Endothelial cell of umbilical vein (primary cell): ENCODE results near the gene FANCL. TPM values are rescaled to one million over a fixed set of nuclear protein-coding genes. Genes with fewer than 3 reads are reported as not detected.
"Not testable (repeated sequence)": the region's sequence is repeated elsewhere in the genome, so short reads cannot be mapped to it uniquely, and the experiment has no call there.

Experiments
- BruUV-seq: library from RNA; stranded (reverse); fragments of 400-500 nt; replicated peaks from 2 replicates; lab custom pipeline; 2021; lab: Mats Ljungman, UMichigan
- CTCF ChIA-PET: fragments of 300-600, 350-600 bp; sonication (Branson Sonifier 250); formaldehyde crosslinking; loops from one replicate; lab custom pipeline; 2021; ENCODE audit warnings: antibody characterized with exemption, inconsistent platforms; lab: Charles Lee
- POLR2A ChIA-PET: fragments of 300-600, 350-600 bp; sonication (Branson Sonifier 250); formaldehyde crosslinking; loops from one replicate; lab custom pipeline; 2021; ENCODE audit warnings: antibody characterized with exemption, inconsistent platforms; lab: Charles Lee
- DNase-seq: peaks from one replicate; pipeline ENCODE4 v3.0.0-alpha.2; 2011; ENCODE audit warnings: low read depth, low spot score
- FAIRE-seq: peaks from 2 replicates; lab custom pipeline; 2011; peaks lifted over from hg19 to GRCh38; lab: Jason Lieb, UNC
- H2AFZ ChIP-seq: 2 replicates; pipeline ENCODE4 v1.6.0; 2012; ENCODE audit warnings: low read depth, low read length, control low read depth, inconsistent platforms
- H3K27ac ChIP-seq: 2 replicates; pipeline ENCODE4 v1.5.1; 2011; ENCODE audit warnings: low read depth, mild to moderate bottlenecking, control low read depth, low read length, moderate library complexity; ENCODE audit not compliant: insufficient read depth
- H3K27me3 ChIP-seq, 2 experiments: 2 replicates each; pipeline versions ENCODE4 v1.6.0 to v1.6.1; 2011; ENCODE audit warnings: low read length in 2 of 2, mixed read lengths in 1 of 2; ENCODE audit not compliant: control insufficient read depth in 2 of 2, insufficient read depth in 2 of 2
- H3K36me3 ChIP-seq, 2 experiments: 2 replicates in 1 of 2; 3 replicates in 1 of 2; pipeline ENCODE4 v1.5.1; 2011; ENCODE audit warnings: low read length in 2 of 2, mild to moderate bottlenecking in 1 of 2, moderate library complexity in 1 of 2; ENCODE audit not compliant: control insufficient read depth in 2 of 2, insufficient read depth in 2 of 2; ENCODE audit errors: extremely low read depth in 1 of 2
- H3K4me1 ChIP-seq: 3 replicates; pipeline ENCODE4 v1.5.1; 2011; ENCODE audit warnings: mild to moderate bottlenecking, low read length; ENCODE audit not compliant: control insufficient read depth, insufficient read depth; ENCODE audit errors: extremely low read depth
- H3K4me2 ChIP-seq: 2 replicates; pipeline ENCODE4 v1.6.1; 2011; ENCODE audit warnings: low read length, control low read depth, mixed read lengths; ENCODE audit not compliant: insufficient read depth
- H3K4me3 ChIP-seq, 3 experiments: fragments of 200-600 bp in 1 of 3; sonication (generic), shearing (Covaris generic) in 1 of 3; replicated peaks in 1 of 3; 2 replicates each; pipeline ENCODE4 v1.5.1; 2011 to 2016; ENCODE audit warnings: control low read depth in 3 of 3, low read length in 3 of 3, mild to moderate bottlenecking in 2 of 3, inconsistent platforms in 1 of 3, low read depth in 1 of 3, moderate library complexity in 1 of 3; ENCODE audit not compliant: insufficient read depth in 1 of 3
- H3K79me2 ChIP-seq: 2 replicates; pipeline ENCODE4 v1.6.0; 2012; ENCODE audit warnings: low read length, inconsistent platforms; ENCODE audit not compliant: control insufficient read depth, insufficient read depth
- H3K9ac ChIP-seq: replicated peaks from 2 replicates; pipeline ENCODE3; 2011; ENCODE audit warnings: low read length, control low read depth; ENCODE audit not compliant: insufficient read depth; ENCODE audit errors: extremely low read depth
- H3K9me1 ChIP-seq: replicated peaks from 3 replicates; pipeline ENCODE4 v1.6.0; 2011; ENCODE audit warnings: mild to moderate bottlenecking, low read length; ENCODE audit not compliant: control insufficient read depth, insufficient read depth; ENCODE audit errors: extremely low read depth
- H3K9me3 ChIP-seq: replicated peaks from 2 replicates; pipeline ENCODE4 v1.5.1; 2012; ENCODE audit warnings: low read length, inconsistent platforms; ENCODE audit not compliant: control insufficient read depth, insufficient read depth
- H4K20me1 ChIP-seq: replicated peaks from 2 replicates; pipeline ENCODE3; 2011; ENCODE audit warnings: mild to moderate bottlenecking, low read length; ENCODE audit not compliant: control insufficient read depth, insufficient read depth; ENCODE audit errors: extremely low read depth
- CTCF ChIP-seq, 2 donors: IDR thresholded peaks; 1 replicate in 1 of 2; 2 replicates in 1 of 2; pipeline ENCODE4 v1.5.1; 2011; ENCODE audit warnings: low read length in 2 of 2, mild to moderate bottlenecking in 2 of 2, moderate library complexity in 2 of 2, control low read depth in 1 of 2, inconsistent platforms in 1 of 2, low read depth in 1 of 2; ENCODE audit not compliant: insufficient read depth in 1 of 2; ENCODE audit errors: extremely low read depth in 1 of 2
- EZH2 ChIP-seq: IDR thresholded peaks from 2 replicates; pipeline ENCODE4 v1.6.1; 2012; ENCODE audit warnings: borderline replicate concordance, low read depth, mild to moderate bottlenecking, moderate library complexity, low read length, inconsistent platforms; ENCODE audit not compliant: severe bottlenecking
- FOS ChIP-seq: IDR thresholded peaks from 2 replicates; pipeline ENCODE4 v1.6.1; 2011; ENCODE audit warnings: mild to moderate bottlenecking, low read length, moderate library complexity, borderline replicate concordance; ENCODE audit not compliant: insufficient read depth
- GATA2 ChIP-seq: IDR thresholded peaks from 2 replicates; pipeline ENCODE4 v1.7.0; 2011; ENCODE audit warnings: low read depth, mild to moderate bottlenecking, moderate library complexity, mixed read lengths, low read length; ENCODE audit not compliant: insufficient read length, insufficient read depth
- JUN ChIP-seq: IDR thresholded peaks from 2 replicates; pipeline ENCODE4 v1.6.1; 2011; ENCODE audit warnings: borderline replicate concordance, low read depth; ENCODE audit not compliant: insufficient read length, insufficient read depth
- MAX ChIP-seq: IDR thresholded peaks from 2 replicates; pipeline ENCODE4 v1.6.1; 2011; ENCODE audit not compliant: insufficient read depth, insufficient read length
- MYC ChIP-seq: IDR thresholded peaks from one replicate; pipeline ENCODE4 v1.6.1; 2011; ENCODE audit warnings: mild to moderate bottlenecking, low read depth, low read length
- POLR2A ChIP-seq: IDR thresholded peaks from 2 replicates; pipeline ENCODE4 v1.6.1; 2012; ENCODE audit warnings: low read depth, mild to moderate bottlenecking, control low read depth, low read length
- POLR2AphosphoS5 ChIP-seq: IDR thresholded peaks from 2 replicates; pipeline ENCODE4 v1.6.1; 2012; ENCODE audit warnings: low read depth, mild to moderate bottlenecking, control low read depth, low read length, moderate library complexity; ENCODE audit not compliant: insufficient read depth
- dilution Hi-C: fragments of 300-500 bp; cut with MboI; formaldehyde crosslinking; loops from one replicate; pipeline ENCODE4 v1.15.0; 2019; ENCODE audit warnings: low sequenced_read_pairs; ENCODE audit not compliant: extremely low pct_ligation_motif_present
- intact Hi-C: fragments of 100-400 bp; cut with micrococcal nuclease; formaldehyde crosslinking; loops from one replicate; pipeline ENCODE4 v1.10.0; 2022
- polyA plus RNA-seq, 4 experiments: library from polyadenylated mRNA; depleted of rRNA in 3 of 4; stranded (reverse) in 3 of 4; unstranded in 1 of 4; fragments of >200 nt; gene quantifications; 2 replicates each; pipeline versions ENCODE4 v1.2.1 to v1.2.3, GENCODE V29; 2011 to 2012; ENCODE audit warnings: missing spikeins in 1 of 4
- total RNA-seq: library from RNA; stranded (reverse); gene quantifications from 2 replicates; pipeline ENCODE4 v1.2.3, GENCODE V29; 2021

FANCL gene
- total and polyA plus RNA-seq, 2 donors (not counting 3 experiments of a cell fraction or from before 2014, with no cell fraction given) = 10.3 to 15.8 TPM

- Histone ChIP-seq H3K27ac (no peak overlapping the region), H3K9me1 (no peaks in the 10 kb centered on the region)
- BruUV-seq = no TSS peak
Observed at GRCh38 chr2:58261209-58261608, 20.1 kb upstream of the FANCL start.

GRCh38 chr2:58258456-58258855, 17.3 kb upstream of the FANCL start:
- H3K4me2 ChIP-seq, H3K9me1 ChIP-seq, H3K9me3 ChIP-seq, H3K4me1 ChIP-seq, H3K27me3 ChIP-seq, H3K79me2 ChIP-seq, H3K9ac ChIP-seq, dilution Hi-C loops, H2AFZ ChIP-seq, DNase-seq, intact Hi-C loops, FAIRE-seq, H3K36me3 ChIP-seq, BruUV-seq, H4K20me1 ChIP-seq, H3K27ac ChIP-seq, POLR2A ChIA-PET, H3K4me3 ChIP-seq, CTCF ChIA-PET: not testable (repeated sequence)

More at GRCh38 chr2:58261209-58261608, 20.1 kb upstream of the FANCL start:
- TF ChIP-seq GATA2 = no peak
- no peak for TF ChIP-seq FOS
- TF ChIP-seq JUN = no peak
- TF ChIP-seq MAX = no peak
- no peak for TF ChIP-seq POLR2A
- no peak for TF ChIP-seq MYC
- TF ChIP-seq CTCF (IDR thresholded peaks at IDR 0.05; ENCODE audit: extremely low read depth in 1 of 2, insufficient read depth in 1 of 2, low read depth in 1 of 2, low read length in 2 of 2) = no peak
- TF ChIP-seq POLR2AphosphoS5 = no peak
- no peak for TF ChIP-seq EZH2
- DNase-seq (no peak), FAIRE-seq (no peak)
- no peaks in the 10 kb centered on the region for H4K20me1 ChIP-seq
- H3K9me3 ChIP-seq = no peaks in the 10 kb centered on the region
- H3K4me3 ChIP-seq = no peak overlapping the region
- ChIA-PET POLR2A (no interaction called here), CTCF (no interaction called here)
- dilution Hi-C loops = no loop called here
- intact Hi-C loops = no loop called here
- H3K4me1 ChIP-seq = no peaks in the 10 kb centered on the region
- no peaks in the 10 kb centered on the region for H3K36me3 ChIP-seq
- no peak overlapping the region for H3K4me2 ChIP-seq
- H3K79me2 ChIP-seq = no peaks in the 10 kb centered on the region
- H3K27me3 ChIP-seq = no peaks in the 10 kb centered on the region
- no peak overlapping the region for H2AFZ ChIP-seq
- H3K9ac ChIP-seq = no peak overlapping the region
